ENCODE results near the gene TMEM200B. TPM values are rescaled to one million over a fixed set of nuclear protein-coding genes. Genes with fewer than 3 reads are reported as not detected.
"Not testable (repeated sequence)": the region's sequence is repeated elsewhere in the genome, so short reads cannot be mapped to it uniquely, and the experiment has no call there.

Gene TMEM200B
- total RNA-seq, 1 experiment from 2014 or later = 1.1 TPM

GRCh38 chr1:29114654-29115053 lies 9.0 kb downstream of the TMEM200B start:
- ChIA-PET POLR2A (ENCODE audit: low non-redundant PET) (interaction anchor here (0.6 kb wide), 1 partner anchor 67 kb away, joined by 6 read pairs; the partner anchor contains the start of gene SRSF4), CTCF (no interaction called here)
- H3K36me3 ChIP-seq (ENCODE audit: insufficient read depth, low read length, poor library complexity, severe bottlenecking) = peaks cover 89% of the 10 kb centered on the region
- H3K27me3 ChIP-seq (replicated peaks; ENCODE audit: insufficient read depth, low read depth, low read length, poor library complexity) = no peaks in the 10 kb centered on the region
- intact Hi-C loops (cut with micrococcal nuclease; ENCODE audit: unreplicated experiment) = no loop called here
- H3K4me1 ChIP-seq (ENCODE audit: insufficient read depth, low read length, poor library complexity, severe bottlenecking) = no peaks in the 10 kb centered on the region
- no peaks in the 10 kb centered on the region for H3K9me3 ChIP-seq (ENCODE audit: low read depth, low read length, poor library complexity, severe bottlenecking)
- DNase-seq (ENCODE audit: low spot score) = no peak
- H3K4me3 ChIP-seq (ENCODE audit: low read depth, low read length, poor library complexity, severe bottlenecking) = no peak overlapping the region
- no peak overlapping the region for H3K27ac ChIP-seq (ENCODE audit: low read depth, low read length, poor library complexity, severe bottlenecking)
- no TSS peak for BruUV-seq (replicated peaks)
- no peak for TF ChIP-seq CTCF (conservative IDR thresholded peaks at IDR 0.05; ENCODE audit: low read depth, low read length)
- TF ChIP-seq EZH2 (IDR thresholded peaks at IDR 0.05; ENCODE audit: borderline replicate concordance, low read depth, low read length, poor library complexity, severe bottlenecking) = no peak

GRCh38 chr1:29113413-29114117 lies 10.1 kb downstream of the TMEM200B start:
- intact Hi-C loops (cut with micrococcal nuclease; ENCODE audit: unreplicated experiment) = no loop called here
- DNase-seq (ENCODE audit: low spot score) = no peak
- ChIA-PET CTCF (no interaction called here), POLR2A (ENCODE audit: low non-redundant PET) (no interaction called here)
- Histone ChIP-seq H3K27ac (ENCODE audit: low read depth, low read length, poor library complexity, severe bottlenecking) (no peak overlapping the region), H3K27me3 (replicated peaks; ENCODE audit: insufficient read depth, low read depth, low read length, poor library complexity) (no peaks in the 10 kb centered on the region), H3K36me3 (ENCODE audit: insufficient read depth, low read length, poor library complexity, severe bottlenecking) (peaks cover 92% of the 10 kb centered on the region), H3K4me1 (ENCODE audit: insufficient read depth, low read length, poor library complexity, severe bottlenecking) (no peaks in the 10 kb centered on the region), H3K4me3 (ENCODE audit: low read depth, low read length, poor library complexity, severe bottlenecking) (no peak overlapping the region), H3K9me3 (ENCODE audit: low read depth, low read length, poor library complexity, severe bottlenecking) (no peaks in the 10 kb centered on the region)
- BruUV-seq (replicated peaks) = no TSS peak
- TF ChIP-seq CTCF (conservative IDR thresholded peaks at IDR 0.05; ENCODE audit: low read depth, low read length) (no peak), EZH2 (IDR thresholded peaks at IDR 0.05; ENCODE audit: borderline replicate concordance, low read depth, low read length, poor library complexity, severe bottlenecking) (no peak)

GRCh38 chr1:29112705-29113412 lies 10.8 kb downstream of the TMEM200B start:
- Histone ChIP-seq H3K27ac (ENCODE audit: low read depth, low read length, poor library complexity, severe bottlenecking) (no peak overlapping the region), H3K9me3 (ENCODE audit: low read depth, low read length, poor library complexity, severe bottlenecking) (no peaks in the 10 kb centered on the region), H3K4me3 (ENCODE audit: low read depth, low read length, poor library complexity, severe bottlenecking) (no peak overlapping the region), H3K4me1 (ENCODE audit: insufficient read depth, low read length, poor library complexity, severe bottlenecking) (no peaks in the 10 kb centered on the region), H3K36me3 (ENCODE audit: insufficient read depth, low read length, poor library complexity, severe bottlenecking) (peaks cover 94% of the 10 kb centered on the region), H3K27me3 (replicated peaks; ENCODE audit: insufficient read depth, low read depth, low read length, poor library complexity) (no peaks in the 10 kb centered on the region)
- no peak for TF ChIP-seq EZH2 (IDR thresholded peaks at IDR 0.05; ENCODE audit: borderline replicate concordance, low read depth, low read length, poor library complexity, severe bottlenecking)
- TF ChIP-seq CTCF (conservative IDR thresholded peaks at IDR 0.05; ENCODE audit: low read depth, low read length) = no peak
- no peak for DNase-seq (ENCODE audit: low spot score)
- ChIA-PET POLR2A (ENCODE audit: low non-redundant PET) (no interaction called here), CTCF (no interaction called here)
- BruUV-seq (replicated peaks) = no TSS peak
- intact Hi-C loops (cut with micrococcal nuclease; ENCODE audit: unreplicated experiment) = no loop called here

DNA sequence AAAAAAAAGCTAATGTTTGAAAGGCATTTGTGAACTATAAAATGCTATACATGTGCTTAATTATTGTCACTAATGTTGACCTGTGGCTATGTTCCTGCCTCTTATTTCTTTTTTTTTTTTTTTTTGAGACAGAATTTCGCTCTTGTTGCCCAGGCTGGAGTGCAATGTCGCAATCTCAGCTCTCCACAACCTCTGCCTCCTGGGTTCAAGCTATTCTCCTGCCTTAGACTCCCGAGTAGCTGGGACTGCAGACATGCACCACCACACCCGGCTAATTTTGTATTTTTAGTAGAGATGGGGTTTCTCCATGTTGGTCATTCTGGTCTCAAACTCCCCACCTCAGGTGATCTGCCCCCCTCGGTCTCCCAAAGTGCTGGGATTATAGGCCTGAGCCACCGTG lies 15.7 kb downstream of the TMEM200B start:
- H3K9me3 ChIP-seq (ENCODE audit: low read depth, low read length, poor library complexity, severe bottlenecking); H3K27ac ChIP-seq (ENCODE audit: low read depth, low read length, poor library complexity, severe bottlenecking); H3K4me1 ChIP-seq (ENCODE audit: insufficient read depth, low read length, poor library complexity, severe bottlenecking); H3K27me3 ChIP-seq (replicated peaks; ENCODE audit: insufficient read depth, low read depth, low read length, poor library complexity); intact Hi-C loops (cut with micrococcal nuclease; ENCODE audit: unreplicated experiment); POLR2A ChIA-PET (ENCODE audit: low non-redundant PET); DNase-seq (ENCODE audit: low spot score); H3K4me3 ChIP-seq (ENCODE audit: low read depth, low read length, poor library complexity, severe bottlenecking); BruUV-seq (replicated peaks): not testable (repeated sequence)
- peaks cover 59% of the 10 kb centered on the region for H3K36me3 ChIP-seq (ENCODE audit: insufficient read depth, low read length, poor library complexity, severe bottlenecking)
- CTCF ChIA-PET = interaction anchor here (0.7 kb wide), 1 partner anchor 1424 kb away, joined by 3 read pairs; no protein-coding TSS in a partner anchor
